ENCODE measurements around the gene STK4.

Gene STK4
- 533 to 736 (median 689) reads per million in 3 experiments for total RNA-seq

DNA sequence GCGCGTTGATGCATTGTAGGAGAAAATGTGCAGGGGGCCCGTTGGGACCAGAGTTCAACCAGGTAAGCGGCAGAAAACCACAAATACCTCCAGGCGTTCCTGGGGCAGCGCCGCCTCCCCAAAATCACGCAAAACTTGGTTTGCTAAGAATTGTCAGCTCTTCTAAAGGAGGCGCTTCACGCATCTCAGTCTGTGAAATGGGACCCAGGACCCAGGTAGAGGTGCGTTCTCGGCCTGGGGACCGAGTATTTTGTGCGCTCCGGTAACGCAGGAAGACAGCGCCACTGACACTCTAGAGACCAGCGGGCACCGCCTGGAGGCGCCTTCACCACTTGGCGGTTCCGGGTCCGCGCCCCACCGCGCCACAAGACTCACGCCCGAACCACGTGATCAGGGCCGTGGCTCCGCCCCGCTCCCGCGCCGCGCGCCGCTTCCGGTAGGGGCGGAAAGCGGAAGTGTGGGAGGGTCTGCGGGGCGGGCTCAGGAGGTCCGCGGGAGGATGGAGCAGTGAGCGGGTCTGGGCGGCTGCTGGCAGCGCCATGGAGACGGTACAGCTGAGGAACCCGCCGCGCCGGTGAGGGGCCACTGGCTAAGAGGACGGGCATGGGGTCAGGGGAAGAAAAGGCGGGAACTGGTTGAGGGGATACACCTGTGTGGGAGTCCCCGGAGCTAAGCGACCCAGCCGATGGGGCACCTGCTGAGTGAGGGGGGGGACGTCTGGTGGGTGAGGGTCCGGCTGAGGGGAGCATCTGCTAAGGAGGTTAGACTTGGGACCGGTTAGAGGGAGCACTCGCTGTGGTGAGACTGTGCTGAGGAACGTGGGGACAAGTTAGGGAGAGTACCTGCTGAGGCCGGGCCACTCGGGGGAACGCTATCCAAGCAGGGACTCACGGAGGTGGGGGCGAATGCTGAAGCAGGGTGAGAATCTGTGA, at the start of gene STK4:
Gene STK4, plus strand, starts transcription at position 483 of the 932 bp plus-strand sequence. Its CDS starts 57 bp downstream, at position 540.
- DNase-seq = peak; percentile 95

DNA sequence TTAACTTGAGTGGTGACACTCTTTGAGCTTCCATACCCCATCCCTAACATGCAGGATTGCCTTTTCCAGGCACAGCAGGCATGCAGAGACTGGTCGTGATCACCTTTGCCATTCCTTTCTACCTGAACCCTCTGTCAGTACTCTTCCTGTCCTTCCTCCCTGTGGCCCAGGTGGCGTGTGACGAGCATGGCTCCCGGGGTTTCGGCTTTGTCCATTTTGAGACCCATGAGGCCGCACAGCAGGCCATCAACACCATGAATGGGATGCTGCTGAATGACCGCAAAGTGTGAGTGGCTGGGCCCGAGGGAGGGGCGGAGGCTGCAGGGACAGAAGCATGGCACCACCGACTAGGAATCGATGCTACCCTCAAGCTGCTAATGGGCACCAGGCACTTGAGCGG, 49.7 kb upstream of the STK4 start:
- DNase-seq = no peak

DNA sequence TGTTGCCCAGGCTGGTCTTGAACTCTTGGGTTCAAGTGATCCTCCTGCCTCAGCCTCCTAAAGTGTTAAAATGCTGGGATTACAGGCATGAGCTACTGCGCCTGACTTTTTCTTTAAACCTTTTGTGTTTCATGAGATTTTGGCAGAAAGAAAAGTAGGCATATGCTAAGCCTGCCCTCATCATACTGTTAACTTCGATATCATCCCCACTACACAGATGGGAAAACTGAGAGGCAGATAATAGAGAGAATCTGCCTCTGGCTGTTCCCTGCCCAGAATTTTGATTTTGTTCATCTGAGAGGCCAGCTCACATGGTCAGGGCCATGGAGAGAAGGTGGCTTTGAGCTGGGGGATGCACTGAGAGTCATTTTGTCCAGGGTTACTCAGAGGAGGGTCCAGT, 48.9 kb upstream of the STK4 start:
- DNase-seq = no peak

DNA sequence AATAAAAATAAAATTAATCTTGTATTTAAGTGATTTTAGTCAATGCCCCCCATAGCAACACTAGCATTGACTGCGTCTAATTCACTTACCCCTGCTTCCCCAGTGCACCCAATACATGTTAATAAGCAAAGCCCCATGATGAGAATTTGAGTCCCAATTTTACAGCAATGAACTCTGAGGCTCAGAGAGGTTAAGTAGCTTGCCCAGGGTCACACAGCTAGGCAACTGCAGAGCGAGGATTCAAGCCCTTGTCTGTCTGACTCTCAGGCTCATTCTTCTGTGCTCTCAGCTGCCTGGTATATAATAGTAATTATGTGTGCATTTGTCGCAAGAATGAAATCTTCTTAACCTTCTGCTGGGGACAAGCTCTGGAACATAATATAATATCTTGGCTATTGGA, 48.0 kb upstream of the STK4 start:
- no peak for DNase-seq

DNA sequence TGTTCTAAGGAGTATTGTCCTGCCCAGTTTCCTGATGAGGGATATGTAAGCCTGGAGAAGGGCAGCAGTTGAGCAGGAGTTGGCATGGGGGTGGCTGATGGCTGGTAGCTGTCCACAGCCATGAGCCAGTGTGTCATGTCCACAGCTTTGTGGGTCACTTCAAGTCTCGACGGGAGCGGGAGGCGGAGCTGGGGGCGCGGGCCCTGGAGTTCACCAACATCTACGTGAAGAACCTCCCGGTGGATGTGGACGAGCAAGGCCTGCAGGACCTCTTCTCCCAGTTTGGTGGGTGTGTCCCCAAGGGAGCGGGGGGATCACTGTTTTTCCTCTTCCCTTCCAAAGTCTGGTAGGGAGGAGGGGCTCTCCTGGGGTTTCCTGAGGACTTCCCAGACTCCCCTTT, 47.6 kb upstream of the STK4 start:
- DNase-seq = no peak

DNA sequence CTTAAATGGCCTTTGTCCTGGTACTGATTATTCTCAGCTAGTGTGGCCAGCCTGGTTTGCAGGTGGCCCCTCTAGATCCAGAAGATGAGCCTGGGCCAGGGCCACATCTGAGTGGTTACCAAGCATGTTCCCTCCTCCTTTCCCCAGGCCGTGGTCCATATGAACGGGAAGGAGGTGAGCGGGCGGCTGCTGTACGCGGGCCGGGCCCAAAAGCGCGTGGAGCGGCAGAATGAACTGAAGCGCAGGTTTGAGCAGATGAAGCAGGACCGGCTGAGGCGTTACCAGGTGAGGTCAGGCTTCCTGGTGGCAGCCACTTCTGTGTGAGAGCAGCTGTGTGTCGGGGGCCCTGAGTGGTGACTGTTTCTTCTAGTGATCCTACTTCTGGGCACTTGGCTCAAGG, 44.9 kb upstream of the STK4 start:
- no peak for DNase-seq

DNA sequence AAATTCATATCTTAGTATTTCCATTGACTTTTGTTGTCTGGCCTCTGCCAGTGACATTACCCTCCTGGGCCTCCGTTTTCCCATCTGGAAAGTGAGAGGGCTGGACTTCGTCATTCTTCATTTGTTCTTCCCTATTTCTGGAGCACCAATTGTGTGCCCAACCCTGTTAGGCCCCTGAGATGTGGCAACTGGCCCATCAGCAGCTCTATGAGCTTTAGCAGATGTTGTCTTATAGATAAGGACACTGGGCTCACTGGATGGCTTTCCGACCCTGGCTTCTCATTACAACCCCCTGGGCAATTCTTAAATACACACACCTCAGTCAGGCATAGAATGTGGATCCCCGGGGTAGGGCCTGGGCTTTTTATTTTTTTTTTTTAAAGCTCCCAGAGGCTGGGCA, 41.8 kb upstream of the STK4 start:
- DNase-seq = no peak

DNA sequence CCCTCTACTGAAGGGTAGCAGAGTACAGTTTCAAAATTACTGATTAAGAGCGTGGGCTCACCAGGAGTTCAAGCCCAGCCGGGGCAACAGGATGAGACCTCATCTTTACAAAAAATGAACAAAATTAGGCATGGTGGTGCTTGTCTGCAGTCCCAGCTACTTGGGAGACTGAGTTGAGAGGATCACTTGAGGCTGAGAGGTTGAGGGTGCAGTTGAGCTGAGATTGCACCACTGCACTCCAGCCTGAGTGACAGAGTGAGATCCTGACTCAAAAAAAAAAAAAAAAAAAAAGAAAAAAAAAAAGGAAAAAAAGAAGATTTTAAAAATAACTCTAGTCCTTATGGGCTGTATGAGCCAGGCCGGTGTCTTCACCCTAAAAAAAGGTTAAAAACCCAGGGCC, 37.7 kb upstream of the STK4 start:
- no peak for DNase-seq

DNA sequence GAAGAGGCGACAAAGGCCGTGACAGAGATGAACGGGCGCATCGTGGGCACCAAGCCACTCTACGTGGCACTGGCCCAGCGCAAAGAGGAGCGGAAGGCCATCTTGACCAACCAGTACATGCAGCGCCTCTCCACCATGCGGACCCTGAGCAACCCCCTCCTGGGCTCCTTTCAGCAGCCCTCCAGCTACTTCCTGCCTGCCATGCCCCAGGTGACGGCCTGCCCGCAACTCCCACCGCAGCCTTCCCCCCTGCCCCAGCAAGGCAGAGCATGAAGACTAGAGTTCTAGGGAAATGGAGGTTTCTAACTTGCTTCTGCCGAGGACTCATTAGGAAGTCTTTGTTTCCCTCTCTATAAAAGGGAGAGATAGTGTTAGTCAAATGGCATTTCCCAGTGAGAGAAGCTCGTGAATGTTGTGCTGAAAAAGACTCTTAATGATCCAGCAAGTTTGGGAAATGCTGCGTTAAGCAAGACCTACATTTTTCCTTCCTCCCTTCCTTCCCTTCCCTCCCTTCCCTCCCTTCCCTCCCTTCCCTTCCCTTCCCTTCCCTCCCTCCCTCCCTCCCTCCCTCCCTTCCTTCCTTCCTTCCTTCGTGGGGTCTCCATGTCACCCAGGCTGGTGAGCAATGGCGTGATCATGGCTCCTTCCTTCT, 35.7 kb upstream of the STK4 start:
- DNase-seq = no peak

DNA sequence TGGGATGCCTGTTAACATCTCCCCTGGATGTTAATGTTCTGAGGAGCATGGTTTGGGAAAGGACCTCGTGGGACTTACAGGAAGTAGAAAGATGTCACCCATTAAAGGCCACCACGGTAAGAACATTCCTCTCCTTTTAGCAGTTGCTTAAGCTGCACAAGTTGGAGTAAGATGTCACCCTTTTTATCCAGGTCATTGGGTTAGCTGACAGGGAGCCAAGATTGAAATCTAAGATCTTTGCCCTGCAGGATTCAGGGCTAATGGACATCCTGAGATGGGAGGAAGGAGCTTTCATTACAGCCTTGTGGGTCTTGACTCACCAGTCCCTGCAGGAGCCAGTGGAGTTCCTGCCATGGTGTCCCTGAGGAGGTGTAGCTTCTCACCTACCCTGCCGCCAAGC, 34.4 kb upstream of the STK4 start:
- no peak for DNase-seq

DNA sequence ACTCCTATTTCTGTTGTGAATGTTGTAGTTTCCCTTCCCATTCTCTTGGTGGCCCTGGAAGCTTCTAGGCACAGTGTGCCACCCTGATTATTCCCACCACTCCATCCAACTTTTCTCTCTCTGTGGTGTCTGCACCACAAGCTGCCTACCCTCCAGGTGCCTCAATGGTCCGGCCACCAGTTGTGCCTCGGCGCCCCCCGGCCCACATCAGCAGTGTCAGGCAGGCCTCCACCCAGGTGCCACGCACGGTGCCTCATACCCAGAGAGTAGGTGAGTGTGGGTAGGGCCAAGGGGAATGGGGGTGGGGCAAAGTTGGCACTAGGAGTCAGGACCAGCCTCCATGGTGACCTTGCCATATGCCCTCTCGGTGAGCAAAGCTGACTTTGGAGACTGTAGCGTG, 33.4 kb upstream of the STK4 start:
- DNase-seq = no peak

DNA sequence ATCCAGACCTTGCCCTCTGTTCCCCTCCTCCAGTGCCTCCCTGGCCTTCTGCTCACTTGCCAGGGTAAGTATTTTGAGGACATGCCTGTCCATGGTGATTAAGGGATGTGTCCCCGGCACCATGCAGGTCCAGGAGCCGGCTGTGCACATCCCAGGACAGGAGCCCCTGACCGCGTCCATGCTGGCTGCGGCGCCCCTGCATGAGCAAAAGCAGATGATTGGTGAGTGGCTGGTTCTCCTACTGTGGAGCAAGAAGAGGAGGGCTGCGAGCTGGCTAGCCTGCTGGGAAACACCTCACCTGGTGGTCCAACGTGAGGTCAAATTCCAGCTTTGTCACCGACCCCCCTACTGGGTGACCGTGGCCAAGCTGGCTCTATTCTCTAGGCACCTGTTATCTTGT, 29.8 kb upstream of the STK4 start:
- DNase-seq = no peak

DNA sequence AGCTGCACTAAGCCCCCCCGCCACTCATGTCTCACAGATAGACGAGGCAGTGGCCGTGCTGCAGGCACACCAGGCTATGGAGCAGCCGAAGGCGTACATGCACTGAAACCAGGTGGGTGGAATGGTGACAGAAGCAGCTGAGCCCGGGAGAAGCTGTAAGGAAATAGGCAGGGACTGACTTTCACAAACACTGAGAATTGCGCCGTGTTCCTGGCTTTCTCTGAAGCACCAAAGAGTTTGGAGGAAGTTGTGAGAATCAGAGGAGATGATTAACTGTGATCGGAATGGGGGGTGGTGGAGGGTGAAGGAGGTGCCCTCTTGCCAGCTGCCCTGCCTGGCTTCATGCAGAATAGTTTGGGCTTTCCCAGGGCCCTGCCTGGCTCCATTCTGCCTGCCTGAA, 27.7 kb upstream of the STK4 start:
- DNase-seq = no peak

DNA sequence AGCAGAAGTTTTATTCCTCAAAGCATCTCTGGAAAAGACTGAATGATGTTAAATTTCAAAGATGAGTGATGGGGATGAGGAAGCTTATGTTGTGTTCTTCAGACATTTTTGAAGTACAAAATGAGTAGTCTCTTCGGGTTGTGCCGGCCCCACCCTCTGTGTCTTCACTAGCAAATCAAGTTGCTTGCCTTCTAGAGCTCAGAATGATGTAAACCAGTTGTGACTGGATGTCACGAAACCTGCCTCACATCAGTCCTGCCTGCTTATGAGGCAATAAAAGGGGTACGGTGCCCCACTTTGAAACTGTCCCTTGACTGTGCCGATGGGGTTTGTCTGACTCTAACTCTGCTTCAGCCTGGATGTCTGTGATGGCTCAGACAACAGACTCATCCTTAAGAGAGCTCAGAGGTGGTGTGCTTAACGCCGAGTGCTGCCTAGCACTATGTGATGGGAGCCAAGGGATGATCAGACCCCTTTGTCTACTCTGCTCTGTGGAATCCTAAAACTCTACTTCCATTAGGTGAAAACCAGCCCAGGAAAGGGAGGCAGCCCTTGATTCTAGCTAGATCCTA, 25.1 kb upstream of the STK4 start:
- DNase-seq = no peak

DNA sequence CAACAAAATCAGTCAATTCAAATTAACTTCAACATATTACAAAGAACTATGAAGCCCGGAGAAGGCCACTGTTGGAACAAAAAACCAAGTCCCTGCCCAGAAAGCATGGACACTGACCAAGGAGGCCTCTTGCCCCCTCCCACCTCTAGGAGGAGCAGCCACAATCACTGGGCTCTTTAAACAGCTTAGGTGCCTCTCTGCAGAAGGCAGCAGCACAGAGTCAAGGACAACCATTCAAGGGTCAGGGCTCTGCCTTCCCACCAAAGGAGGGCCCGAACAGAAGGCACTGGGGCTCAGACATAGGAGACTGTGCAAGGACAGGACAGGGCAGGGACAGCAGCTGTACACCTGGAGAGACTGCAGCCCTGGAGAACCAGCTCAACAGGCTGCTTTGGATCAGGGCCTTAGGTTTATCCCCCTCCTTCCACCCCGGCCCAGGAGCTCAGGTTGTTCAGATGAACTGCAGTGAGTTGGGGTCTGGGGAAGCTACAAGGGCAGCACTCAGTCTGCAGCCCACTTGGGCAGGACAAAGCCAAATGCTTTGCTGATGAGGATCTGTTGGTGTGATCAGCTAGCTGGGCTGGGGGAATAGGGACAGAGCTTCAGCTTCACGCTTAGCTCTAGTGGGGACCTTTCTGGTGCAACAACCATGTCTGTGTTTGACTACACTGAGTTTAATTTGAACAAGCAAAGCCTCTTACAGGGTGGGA, 23.9 kb upstream of the STK4 start:
- no peak for DNase-seq

DNA sequence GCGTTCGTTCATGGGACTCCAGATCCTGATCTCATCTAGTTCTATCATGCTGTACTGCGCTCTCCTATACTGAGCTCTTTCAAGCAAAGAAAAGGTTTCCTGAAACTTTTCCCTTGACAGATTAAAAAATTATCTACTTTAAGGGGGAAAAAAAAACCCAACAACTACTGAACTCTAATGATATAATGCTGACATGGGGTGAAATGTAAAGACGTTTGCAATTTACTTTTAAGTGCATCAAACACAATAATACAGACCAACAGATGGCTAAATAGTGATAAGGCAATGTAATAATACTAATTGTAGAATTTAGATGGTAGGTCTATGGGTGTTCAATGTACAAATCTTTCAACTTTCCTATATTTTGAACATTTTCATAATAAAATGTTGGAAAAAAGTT, 22.5 kb upstream of the STK4 start:
- DNase-seq = no peak

DNA sequence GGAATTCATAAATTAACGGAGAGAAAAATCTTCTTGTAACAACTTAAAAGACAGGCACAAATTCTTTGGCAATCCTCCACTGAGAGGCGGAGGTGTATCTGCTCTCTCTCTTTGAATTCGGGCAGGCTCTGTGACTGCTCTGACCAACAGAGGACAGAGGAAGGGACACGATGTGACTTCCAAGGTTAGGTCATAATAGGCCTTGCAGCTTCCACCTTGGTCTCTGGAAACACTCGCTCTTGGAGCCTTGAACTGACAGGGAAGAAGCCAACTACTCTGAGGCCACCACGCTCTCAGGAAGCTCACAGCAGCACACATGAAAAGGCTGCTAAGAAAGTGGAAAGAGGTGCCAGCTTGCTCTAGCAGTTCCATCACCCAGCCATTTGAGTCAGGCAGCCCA, 21.1 kb upstream of the STK4 start:
- no peak for DNase-seq

DNA sequence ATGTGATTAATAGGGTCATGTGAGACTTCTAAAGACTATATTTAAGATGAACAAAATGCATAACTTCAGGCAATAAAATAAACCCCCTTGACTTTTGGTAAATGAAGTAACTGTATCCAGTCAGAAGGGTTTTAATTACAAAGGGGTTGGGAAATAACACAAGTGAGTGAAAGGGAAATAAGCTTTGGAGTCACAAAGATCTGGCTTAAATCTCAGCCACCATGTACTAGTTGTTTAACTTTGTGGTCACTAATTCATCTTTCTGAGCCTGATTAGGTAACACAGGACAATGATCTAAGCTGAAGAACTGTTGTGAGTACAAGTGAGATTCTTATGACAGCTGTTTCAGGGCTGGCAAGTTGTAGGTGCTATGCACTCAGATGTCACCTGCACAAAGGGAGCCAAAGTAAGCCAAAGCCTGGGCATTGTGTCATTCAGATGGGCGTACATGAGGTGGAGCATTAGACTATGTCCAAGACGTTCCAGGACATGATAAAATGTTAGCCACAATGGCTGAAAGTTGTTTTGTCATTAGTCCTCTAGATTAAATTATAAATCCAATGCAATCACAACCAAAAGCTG, 19.9 kb upstream of the STK4 start:
- DNase-seq = no peak

DNA sequence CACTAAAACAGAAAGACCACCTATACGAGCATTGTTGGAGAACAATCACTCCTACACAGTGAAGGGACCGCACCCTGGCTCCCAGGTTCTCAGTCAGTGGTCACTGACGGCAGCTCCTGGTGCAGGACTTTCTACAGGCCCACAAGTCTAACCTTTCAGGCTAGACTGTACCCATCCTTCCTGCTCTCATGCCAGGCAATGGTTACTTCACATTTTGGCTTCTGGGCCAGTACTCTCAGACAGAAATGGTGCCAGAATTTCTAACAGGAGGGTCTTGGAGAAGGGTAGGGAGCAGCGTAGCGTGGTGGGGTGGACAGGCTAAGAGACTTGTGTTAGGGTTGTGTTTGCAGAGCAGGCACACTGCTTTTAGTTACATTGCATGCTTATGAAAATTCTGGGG, 18.2 kb upstream of the STK4 start:
- no peak for DNase-seq

DNA sequence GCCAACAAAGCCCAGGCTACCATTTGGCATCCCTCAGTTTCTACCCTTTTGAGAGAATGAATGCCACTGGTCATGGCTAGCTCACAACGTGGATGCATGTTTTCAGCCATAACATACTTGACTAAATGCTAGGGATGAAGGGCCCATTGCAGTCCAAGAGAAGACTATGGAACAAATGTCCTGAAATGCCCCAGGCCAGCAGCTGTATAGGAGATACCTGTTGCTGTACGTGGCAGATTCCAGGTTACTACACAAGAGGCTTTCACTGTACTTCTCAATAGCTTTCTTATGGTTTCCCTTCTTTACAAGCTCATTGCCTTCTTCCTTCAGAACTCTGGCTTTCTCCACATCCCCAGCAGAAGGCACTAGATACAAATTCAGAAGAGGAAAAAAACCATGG, 17.8 kb upstream of the STK4 start:
- no peak for DNase-seq

DNA sequence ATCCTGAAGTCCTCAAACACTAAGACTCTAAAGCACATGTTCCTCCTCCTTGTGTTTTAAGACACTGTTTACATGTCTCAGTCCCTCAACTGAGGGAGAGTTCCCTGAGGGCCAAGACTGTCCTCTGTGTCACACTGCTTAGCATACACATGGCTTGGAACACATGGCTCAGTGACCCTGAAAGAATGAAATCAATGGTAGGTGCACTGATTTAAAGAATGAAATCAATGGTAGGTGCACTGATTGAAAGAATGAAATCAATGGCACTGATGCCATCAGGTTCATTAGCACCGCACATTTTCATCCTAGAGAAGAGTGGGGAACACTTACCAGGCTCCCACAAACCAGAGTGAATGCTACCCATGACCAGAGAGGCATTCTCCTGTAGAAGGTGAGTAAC, 15.9 kb upstream of the STK4 start:
- no peak for DNase-seq

DNA sequence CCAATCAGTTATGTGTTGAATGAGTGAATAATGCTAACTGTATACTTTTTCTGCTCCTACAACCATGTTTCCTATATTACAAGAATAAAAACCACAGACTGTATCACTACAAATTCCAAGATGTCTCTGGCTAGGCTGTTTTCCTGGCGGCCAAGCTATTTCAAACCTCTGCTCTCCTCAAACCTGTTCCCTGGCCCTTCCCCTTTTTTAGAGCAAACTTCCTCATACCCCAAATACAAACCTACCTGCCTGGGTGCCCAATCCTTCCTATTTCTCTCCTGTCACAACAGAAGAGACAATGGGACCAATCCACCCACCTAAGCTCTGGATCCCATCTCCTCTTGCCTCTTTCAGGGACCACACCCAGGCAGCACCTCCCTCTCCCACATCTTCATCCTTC, 13.6 kb upstream of the STK4 start:
- DNase-seq = no peak

DNA sequence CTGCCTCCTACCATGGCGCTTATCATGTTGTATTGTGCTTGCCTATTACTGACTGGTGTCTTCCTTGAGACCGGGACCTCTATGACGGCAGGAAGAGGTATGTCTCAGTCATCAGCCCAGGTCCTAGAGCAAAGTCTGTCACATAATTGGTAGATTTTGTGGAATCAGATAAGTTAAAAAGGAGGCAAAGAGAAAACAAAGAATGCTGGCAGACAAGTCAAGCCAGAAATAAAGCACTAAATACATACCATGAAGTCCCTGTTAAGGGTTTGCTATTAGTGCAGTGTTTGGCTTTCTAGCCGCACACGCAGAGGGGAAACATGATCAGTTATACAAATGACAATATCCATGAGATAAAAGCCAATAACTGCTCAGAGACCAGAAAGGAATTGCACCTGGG, 12.1 kb upstream of the STK4 start:
- no peak for DNase-seq
